Esophagus squamous epithelium (tissue), 5 donors: Measurements from ENCODE around the gene WDR37. TPM values are rescaled to one million over a fixed set of nuclear protein-coding genes. Genes with fewer than 3 reads are reported as not detected.

Source experiments
- DNase-seq: peaks from one replicate; lab custom pipeline; 2025; lab: John Stamatoyannopoulos, UW
- H3K27ac ChIP-seq, 4 donors: fragments of 200-600 bp; sonication (generic); one replicate each; pipeline ENCODE4 v1.5.1; 2016 to 2019; ENCODE audit warnings: mild to moderate bottlenecking in 1 of 4
- H3K27me3 ChIP-seq, 4 donors: fragments of 200-600 bp; sonication (generic); 1 replicate in 3 of 4; 2 replicates in 1 of 4; pipeline versions ENCODE4 v1.5.1 to v1.6.0; 2017 to 2021; ENCODE audit warnings: antibody characterized with exemption in 1 of 4
- H3K36me3 ChIP-seq, 3 donors: fragments of 200-600 bp; sonication (generic); one replicate each; pipeline ENCODE4 v1.5.1; 2016 to 2019
- H3K4me1 ChIP-seq, 3 donors: fragments of 200-600 bp; sonication (generic); one replicate each; pipeline ENCODE4 v1.5.1; 2017 to 2019
- H3K4me3 ChIP-seq, 4 donors: fragments of 200-600 bp; sonication (generic); 1 replicate in 3 of 4; 2 replicates in 1 of 4; pipeline ENCODE4 v1.5.1; 2016 to 2019; ENCODE audit warnings: mild to moderate bottlenecking in 2 of 4, moderate library complexity in 1 of 4
- H3K9me3 ChIP-seq, 3 donors: fragments of 200-600 bp; sonication (generic); one replicate each; pipeline ENCODE4 v1.5.1; 2016 to 2019
- POLR2A ChIP-seq, 4 donors: fragments of 450-650 bp; IDR thresholded peaks; one replicate each; pipeline ENCODE4 v1.6.1; 2017; ENCODE audit warnings: antibody characterized with exemption in 4 of 4, mild to moderate bottlenecking in 4 of 4, moderate library complexity in 3 of 4
- WGBS, 2 donors: methylation state at CpG; one replicate each; pipeline ENCODE4 v1.1.5; 2018; 5-methylcytosine and 5-hydroxymethylcytosine counted together
- intact Hi-C: fragments of 100-400 bp; cut with DNase I; formaldehyde crosslinking; loops from one replicate; pipeline ENCODE4 v1.15.0; 2022
- total RNA-seq, 4 donors: library from RNA; depleted of rRNA; stranded (reverse); fragments of >200 nt; gene quantifications; one replicate each; pipeline ENCODE4 v1.1.0, GENCODE V29; 2016
- TF ChIP-seq, protein P1 (sequence below), 6 experiments: fragments of 450-650 bp in 4 of 6; fragments of 200-600 bp in 2 of 6; sonication (generic) in 2 of 6; IDR thresholded peaks; one replicate each; pipeline ENCODE4 v1.5.1; 2016 to 2019; ENCODE audit warnings: antibody characterized with exemption in 6 of 6, mild to moderate bottlenecking in 4 of 6, moderate library complexity in 4 of 6
- donor health status: DM: yes; HTN: yes; CAD: no.

WDR37 gene
- total RNA-seq, 4 donors from 2014 or later = 7.5 to 17.2 (median 11.3) TPM

DNA sequence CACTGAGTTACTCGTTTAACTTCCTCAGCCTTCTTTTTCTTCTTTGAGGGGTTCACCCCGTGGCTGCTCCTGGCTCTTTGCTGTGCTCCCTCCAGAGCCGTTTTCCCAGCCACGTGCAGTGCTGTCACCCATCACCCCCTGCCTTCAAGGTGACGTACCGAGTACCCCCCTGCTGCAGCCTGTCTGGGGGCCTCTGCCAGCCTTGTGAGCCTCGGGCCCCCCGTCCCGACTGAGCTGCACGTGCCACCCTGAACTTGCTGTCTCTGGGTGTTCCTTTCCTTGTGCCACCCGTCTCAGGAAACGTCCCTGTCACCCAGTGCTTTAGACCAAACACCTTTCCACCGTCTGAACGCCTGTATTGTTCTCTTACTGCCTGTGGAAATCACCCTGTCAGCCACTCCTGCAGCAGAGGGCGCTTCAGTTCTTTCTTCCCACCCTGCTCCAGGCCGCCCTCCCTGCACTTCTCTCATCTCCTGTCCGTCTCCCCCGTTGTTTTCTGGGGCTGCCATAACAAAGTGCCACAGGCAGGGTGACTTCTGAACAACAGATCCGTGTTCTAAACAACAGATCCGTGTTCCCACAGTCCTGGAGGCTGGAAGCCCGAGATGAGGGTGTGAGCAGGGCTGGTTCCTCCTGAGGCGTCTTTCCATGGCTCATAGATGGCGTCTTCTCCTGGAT lies 44.6 kb downstream of the WDR37 start:
- Histone ChIP-seq H3K4me3 (no peak overlapping the region), H3K27me3 (no peaks in the 10 kb centered on the region), H3K27ac (no peak overlapping the region), H3K9me3 (no peaks in the 10 kb centered on the region), H3K36me3 (peaks cover 6 to 100% (median 20%) of the 10 kb centered on the region in 3 donors), H3K4me1 (no peaks in the 10 kb centered on the region)
- TF ChIP-seq POLR2A (IDR thresholded peaks at IDR 0.05) = no peak
- TF ChIP-seq, protein P1, sequence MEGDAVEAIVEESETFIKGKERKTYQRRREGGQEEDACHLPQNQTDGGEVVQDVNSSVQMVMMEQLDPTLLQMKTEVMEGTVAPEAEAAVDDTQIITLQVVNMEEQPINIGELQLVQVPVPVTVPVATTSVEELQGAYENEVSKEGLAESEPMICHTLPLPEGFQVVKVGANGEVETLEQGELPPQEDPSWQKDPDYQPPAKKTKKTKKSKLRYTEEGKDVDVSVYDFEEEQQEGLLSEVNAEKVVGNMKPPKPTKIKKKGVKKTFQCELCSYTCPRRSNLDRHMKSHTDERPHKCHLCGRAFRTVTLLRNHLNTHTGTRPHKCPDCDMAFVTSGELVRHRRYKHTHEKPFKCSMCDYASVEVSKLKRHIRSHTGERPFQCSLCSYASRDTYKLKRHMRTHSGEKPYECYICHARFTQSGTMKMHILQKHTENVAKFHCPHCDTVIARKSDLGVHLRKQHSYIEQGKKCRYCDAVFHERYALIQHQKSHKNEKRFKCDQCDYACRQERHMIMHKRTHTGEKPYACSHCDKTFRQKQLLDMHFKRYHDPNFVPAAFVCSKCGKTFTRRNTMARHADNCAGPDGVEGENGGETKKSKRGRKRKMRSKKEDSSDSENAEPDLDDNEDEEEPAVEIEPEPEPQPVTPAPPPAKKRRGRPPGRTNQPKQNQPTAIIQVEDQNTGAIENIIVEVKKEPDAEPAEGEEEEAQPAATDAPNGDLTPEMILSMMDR (IDR thresholded peaks at IDR 0.05) = no peak
- intact Hi-C loops = no loop called here
- 78 to 82% methylated on average over 22 to 23 of the region's 23 CpGs for WGBS, 2 donors
- no peak for DNase-seq

DNA sequence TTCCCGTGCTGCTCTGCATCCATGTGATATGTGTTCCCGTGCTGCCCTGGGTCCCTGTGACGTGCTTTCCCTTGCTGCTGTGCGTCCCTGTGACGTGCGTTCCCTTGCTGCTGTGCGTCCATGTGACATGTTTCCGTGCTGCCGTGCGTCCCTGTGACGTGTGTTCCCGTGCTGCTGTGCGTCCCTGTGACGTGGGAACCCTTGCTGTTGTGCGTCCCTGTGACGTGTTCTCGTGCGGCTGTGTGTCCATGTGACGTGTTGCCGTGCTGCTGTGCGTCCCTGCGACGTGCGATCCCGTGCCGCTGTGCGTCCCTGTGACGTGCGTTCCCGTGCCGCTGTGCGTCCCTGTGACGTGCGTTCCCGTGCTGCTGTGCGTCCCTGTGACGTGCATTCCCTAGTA lies 45.8 kb downstream of the WDR37 start:
- Histone ChIP-seq H3K27ac (no peak overlapping the region), H3K27me3 (no peaks in the 10 kb centered on the region), H3K36me3 (peaks cover 14 to 100% (median 25%) of the 10 kb centered on the region in 3 donors), H3K4me3 (no peak overlapping the region), H3K9me3 (no peaks in the 10 kb centered on the region), H3K4me1 (no peaks in the 10 kb centered on the region)
- 94 to 95% methylated on average over 15 to 37 of the region's 37 CpGs for WGBS, 2 donors
- no peak for DNase-seq
- no peak for TF ChIP-seq POLR2A (IDR thresholded peaks at IDR 0.05)
- TF ChIP-seq, protein P1 (IDR thresholded peaks at IDR 0.05) = no peak
- intact Hi-C loops = no loop called here

DNA sequence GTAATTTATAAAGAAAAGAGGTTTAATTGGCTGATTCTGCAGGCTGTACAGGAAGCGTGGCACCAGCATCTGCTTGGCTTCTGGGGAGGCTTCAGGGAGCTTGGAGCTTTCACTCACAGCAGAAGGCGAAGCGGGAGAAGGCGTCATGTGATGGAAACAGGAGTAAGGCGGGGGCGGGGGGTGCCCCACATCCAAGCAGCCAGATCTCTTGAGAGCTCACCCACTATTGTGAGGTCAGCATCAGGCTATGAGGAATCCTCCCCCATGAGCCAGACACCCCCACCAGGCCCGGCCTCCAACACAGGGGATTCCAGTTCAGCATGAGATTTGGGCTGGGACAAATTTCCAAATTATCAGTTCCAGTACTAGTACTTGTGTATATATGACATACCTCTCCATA lies 46.2 kb downstream of the WDR37 start:
- no peak for DNase-seq
- Histone ChIP-seq H3K9me3 (no peaks in the 10 kb centered on the region), H3K27me3 (no peaks in the 10 kb centered on the region), H3K4me3 (no peak overlapping the region), H3K36me3 (peaks cover 19 to 100% (median 25%) of the 10 kb centered on the region in 3 donors), H3K27ac (no peak overlapping the region), H3K4me1 (no peaks in the 10 kb centered on the region)
- TF ChIP-seq, protein P1 (IDR thresholded peaks at IDR 0.05) = no peak
- TF ChIP-seq POLR2A (IDR thresholded peaks at IDR 0.05) = no peak
- 87 to 92% methylated on average over 5 to 6 of the region's 7 CpGs for WGBS, 2 donors
- intact Hi-C loops = no loop called here

DNA sequence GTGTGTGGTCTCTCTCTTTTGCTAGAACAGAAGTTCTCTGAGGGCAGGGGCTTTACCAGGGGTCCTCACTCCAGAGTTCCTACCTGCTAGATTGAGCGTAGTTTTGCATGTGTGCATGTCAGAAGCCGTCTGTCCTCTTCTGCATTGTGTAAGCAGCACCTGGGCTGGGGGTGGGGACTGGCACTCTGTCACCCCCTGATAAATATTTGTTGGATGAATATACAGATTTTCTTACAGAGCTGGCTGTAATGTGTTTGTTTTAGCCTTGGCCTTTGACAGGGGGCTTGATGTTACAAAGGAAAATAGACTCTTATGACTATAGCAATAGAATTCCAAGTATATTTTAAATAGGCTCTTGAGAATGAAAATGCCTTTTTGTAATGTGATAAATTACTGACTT lies 46.6 kb downstream of the WDR37 start:
- H3K27me3 ChIP-seq = no peaks in the 10 kb centered on the region
- WGBS, 2 donors = 88 to 100% methylated on average over 2 of the region's 2 CpGs
- H3K27ac ChIP-seq = no peak overlapping the region
- TF ChIP-seq, protein P1 (IDR thresholded peaks at IDR 0.05) = no peak
- no peak for TF ChIP-seq POLR2A (IDR thresholded peaks at IDR 0.05)
- DNase-seq = no peak
- peaks cover 22 to 100% (median 25%) of the 10 kb centered on the region in 3 donors for H3K36me3 ChIP-seq
- intact Hi-C loops = no loop called here
- no peak overlapping the region for H3K4me3 ChIP-seq
- H3K4me1 ChIP-seq = no peaks in the 10 kb centered on the region
- H3K9me3 ChIP-seq = no peaks in the 10 kb centered on the region

DNA sequence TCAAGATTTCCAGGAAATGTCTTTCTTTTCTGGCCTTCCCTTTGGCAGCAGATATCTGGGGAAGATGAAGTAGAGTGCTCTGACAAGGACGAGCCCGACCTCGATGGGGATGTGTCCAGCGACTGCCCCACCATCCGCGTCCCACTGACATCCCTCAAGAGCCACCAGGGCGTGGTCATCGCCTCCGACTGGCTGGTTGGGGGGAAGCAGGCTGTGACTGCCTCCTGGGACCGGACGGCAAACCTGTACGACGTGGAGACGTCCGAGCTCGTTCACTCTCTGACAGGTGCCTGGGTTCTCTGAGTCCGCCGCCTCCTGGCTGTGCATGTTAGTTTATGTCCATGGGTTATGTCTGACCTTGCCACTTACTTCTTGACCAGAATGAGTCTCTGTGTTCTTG lies 47.4 kb downstream of the WDR37 start:
- Histone ChIP-seq H3K9me3 (no peaks in the 10 kb centered on the region), H3K36me3 (peaks cover 22 to 100% (median 25%) of the 10 kb centered on the region in 3 donors), H3K27ac (no peak overlapping the region), H3K27me3 (no peaks in the 10 kb centered on the region), H3K4me3 (no peak overlapping the region), H3K4me1 (no peaks in the 10 kb centered on the region)
- DNase-seq = no peak
- intact Hi-C loops = no loop called here
- TF ChIP-seq, protein P1 (IDR thresholded peaks at IDR 0.05) = no peak
- TF ChIP-seq POLR2A (IDR thresholded peaks at IDR 0.05) = no peak
- 93 to 98% methylated on average over 15 to 16 of the region's 18 CpGs for WGBS, 2 donors
